MM.1S (cell line): ENCODE results near the gene STARD4.
A peak's percentile ranks its signal among the peaks of the same experiment; 100 is the strongest.

Source experiments
- DNase-seq: peaks from one replicate; pipeline ENCODE4 v3.0.0-alpha.2; 2015
- H2AFZ ChIP-seq: fragments of 300-600 bp; sonication (generic); 2 replicates; pipeline ENCODE4 v1.6.0; 2016; ENCODE audit warnings: antibody characterized with exemption, low read length
- H3F3A ChIP-seq: fragments of 300-600 bp; sonication (generic); 2 replicates; pipeline ENCODE4 v1.6.1; 2016; ENCODE audit warnings: mild to moderate bottlenecking, antibody characterized with exemption, low read length, moderate library complexity, mixed read lengths; ENCODE audit not compliant: insufficient read depth
- H3K27ac ChIP-seq: fragments of 300-600 bp; sonication (generic); 2 replicates; pipeline ENCODE4 v1.5.1; 2016; ENCODE audit warnings: mild to moderate bottlenecking, low read length
- H3K27me3 ChIP-seq: fragments of 300-600 bp; sonication (generic); replicated peaks from 2 replicates; pipeline ENCODE4 v1.6.0; 2016; ENCODE audit warnings: low read length; ENCODE audit not compliant: insufficient read depth
- H3K36me3 ChIP-seq: fragments of 300-600 bp; sonication (generic); replicated peaks from 2 replicates; pipeline ENCODE4 v1.6.1; 2016; ENCODE audit warnings: mild to moderate bottlenecking, low read length, mixed read lengths; ENCODE audit not compliant: insufficient read depth
- H3K4me1 ChIP-seq: fragments of 300-600 bp; sonication (generic); 2 replicates; pipeline ENCODE4 v1.6.1; 2016; ENCODE audit warnings: low read length, mixed read lengths
- H3K4me2 ChIP-seq: fragments of 300-600 bp; sonication (generic); 2 replicates; pipeline ENCODE4 v1.6.0; 2016; ENCODE audit warnings: low read depth, low read length
- H3K4me3 ChIP-seq: fragments of 300-600 bp; sonication (generic); 2 replicates; pipeline ENCODE4 v1.5.1; 2016; ENCODE audit warnings: low read length, mixed read lengths
- H3K79me2 ChIP-seq: fragments of 300-600 bp; sonication (generic); 2 replicates; pipeline ENCODE4 v1.6.1; 2016; ENCODE audit warnings: mixed run types, low read length, mixed read lengths
- H3K9ac ChIP-seq: fragments of 300-600 bp; sonication (generic); 2 replicates; pipeline ENCODE4 v1.6.1; 2016; ENCODE audit warnings: low read length, mixed read lengths
- H3K9me2 ChIP-seq: fragments of 300-600 bp; sonication (generic); replicated peaks from 2 replicates; pipeline ENCODE4 v1.6.1; 2016; ENCODE audit warnings: mild to moderate bottlenecking, low read length, mixed read lengths; ENCODE audit not compliant: insufficient read depth
- H3K9me3 ChIP-seq: fragments of 300-600 bp; sonication (generic); replicated peaks from 2 replicates; pipeline ENCODE4 v1.6.1; 2016; ENCODE audit warnings: mild to moderate bottlenecking, low read length, mixed read lengths; ENCODE audit not compliant: insufficient read depth
- H4K20me1 ChIP-seq: fragments of 300-600 bp; sonication (generic); 2 replicates; pipeline ENCODE4 v1.6.1; 2016; ENCODE audit warnings: mild to moderate bottlenecking, low read length, moderate library complexity, mixed read lengths; ENCODE audit not compliant: insufficient read depth
- EZH2 ChIP-seq: fragments of 300-600 bp; sonication (generic); optimal IDR thresholded peaks from 2 replicates; pipeline ENCODE3; 2017; ENCODE audit warnings: low read depth, mild to moderate bottlenecking, antibody characterized with exemption, low read length, mixed read lengths
- EZH2phosphoT487 ChIP-seq: fragments of 300-600 bp; sonication (generic); IDR thresholded peaks from 2 replicates; pipeline ENCODE4 v1.6.1; 2018; ENCODE audit warnings: antibody characterized with exemption, low read length
- TF ChIP-seq, protein P1 (sequence below): fragments of 300-600 bp; sonication (generic); IDR thresholded peaks from 2 replicates; pipeline ENCODE4 v1.5.1; 2016; ENCODE audit warnings: antibody characterized with exemption, low read length, mixed read lengths

STARD4 gene

DNA sequence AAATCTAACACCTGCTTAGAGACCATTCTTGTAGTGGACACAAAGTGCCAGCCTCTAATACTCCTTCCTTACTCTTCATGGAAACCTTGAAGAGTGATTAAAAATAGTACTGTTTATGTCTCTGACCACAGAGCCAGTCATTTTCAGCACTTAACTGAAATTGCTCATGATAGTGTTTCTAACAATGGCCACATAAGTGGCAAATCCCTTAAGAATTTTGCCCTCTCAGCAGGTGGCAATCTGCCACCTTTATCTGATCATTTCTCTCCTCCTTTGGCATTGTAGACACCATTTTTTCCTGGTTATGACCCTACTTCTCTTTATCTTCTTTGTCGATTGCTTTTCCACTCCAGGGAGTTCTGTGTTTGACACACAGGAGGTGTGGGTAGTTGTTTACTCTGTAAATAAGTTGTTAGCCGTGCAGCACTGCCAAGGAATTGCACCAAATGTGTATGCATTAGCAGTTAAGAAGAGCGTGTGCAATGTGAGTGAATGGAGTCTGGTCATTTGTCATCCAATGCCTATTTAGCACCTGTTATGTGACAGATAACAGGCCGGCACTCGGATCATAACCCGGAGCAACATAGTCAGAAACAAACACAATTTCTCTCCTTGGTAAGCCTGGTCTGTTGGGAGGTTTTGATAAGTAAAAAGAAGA is 36.8 kb upstream of the STARD4 start:
- Histone ChIP-seq H4K20me1 (no peaks in the 10 kb centered on the region), H2AFZ (no peak overlapping the region), H3K9ac (no peak overlapping the region), H3K27ac (no peak overlapping the region), H3K79me2 (no peaks in the 10 kb centered on the region), H3K4me3 (no peak overlapping the region), H3F3A (no peaks in the 10 kb centered on the region), H3K9me3 (no peaks in the 10 kb centered on the region), H3K9me2 (no peaks in the 10 kb centered on the region), H3K36me3 (no peaks in the 10 kb centered on the region), H3K4me1 (no peaks in the 10 kb centered on the region), H3K4me2 (no peak overlapping the region), H3K27me3 (no peaks in the 10 kb centered on the region)
- TF ChIP-seq, protein P1, sequence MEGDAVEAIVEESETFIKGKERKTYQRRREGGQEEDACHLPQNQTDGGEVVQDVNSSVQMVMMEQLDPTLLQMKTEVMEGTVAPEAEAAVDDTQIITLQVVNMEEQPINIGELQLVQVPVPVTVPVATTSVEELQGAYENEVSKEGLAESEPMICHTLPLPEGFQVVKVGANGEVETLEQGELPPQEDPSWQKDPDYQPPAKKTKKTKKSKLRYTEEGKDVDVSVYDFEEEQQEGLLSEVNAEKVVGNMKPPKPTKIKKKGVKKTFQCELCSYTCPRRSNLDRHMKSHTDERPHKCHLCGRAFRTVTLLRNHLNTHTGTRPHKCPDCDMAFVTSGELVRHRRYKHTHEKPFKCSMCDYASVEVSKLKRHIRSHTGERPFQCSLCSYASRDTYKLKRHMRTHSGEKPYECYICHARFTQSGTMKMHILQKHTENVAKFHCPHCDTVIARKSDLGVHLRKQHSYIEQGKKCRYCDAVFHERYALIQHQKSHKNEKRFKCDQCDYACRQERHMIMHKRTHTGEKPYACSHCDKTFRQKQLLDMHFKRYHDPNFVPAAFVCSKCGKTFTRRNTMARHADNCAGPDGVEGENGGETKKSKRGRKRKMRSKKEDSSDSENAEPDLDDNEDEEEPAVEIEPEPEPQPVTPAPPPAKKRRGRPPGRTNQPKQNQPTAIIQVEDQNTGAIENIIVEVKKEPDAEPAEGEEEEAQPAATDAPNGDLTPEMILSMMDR = no peak
- TF ChIP-seq EZH2phosphoT487 (no peak), EZH2 (no peak)
- peak; percentile 14 for DNase-seq

DNA sequence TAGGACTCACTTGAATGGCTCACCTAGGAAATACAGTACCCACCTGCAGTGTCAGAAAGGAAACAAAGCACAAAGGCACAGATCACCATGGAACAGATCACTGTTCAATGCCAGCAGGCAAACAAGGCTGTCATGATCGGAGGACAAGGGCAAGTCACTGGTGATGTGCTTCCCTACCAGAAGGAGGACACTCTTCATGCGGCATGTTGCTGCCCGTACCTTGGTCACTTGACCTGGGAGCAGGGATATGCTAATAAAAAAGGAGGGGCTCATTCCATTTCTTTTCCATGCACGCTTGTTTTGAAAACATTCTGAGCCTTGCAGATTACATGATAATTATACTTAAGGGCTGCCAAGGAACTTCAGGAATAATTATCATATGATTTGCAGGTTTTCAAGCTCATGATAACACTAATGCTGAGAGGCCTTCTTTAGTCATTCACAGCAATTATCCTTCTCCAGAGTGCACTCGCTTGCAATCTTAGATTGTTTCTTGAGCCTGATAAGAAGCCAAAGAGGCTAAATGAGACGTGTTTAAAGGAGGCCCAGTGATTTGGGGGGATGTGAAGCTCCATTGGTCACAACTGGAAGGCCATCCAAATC is 36.1 kb upstream of the STARD4 start:
- Histone ChIP-seq H3K4me3 (no peak overlapping the region), H4K20me1 (no peaks in the 10 kb centered on the region), H3K27me3 (no peaks in the 10 kb centered on the region), H3K9me3 (no peaks in the 10 kb centered on the region), H3K4me2 (no peak overlapping the region), H3K9ac (no peak overlapping the region), H3K9me2 (no peaks in the 10 kb centered on the region), H3K27ac (no peak overlapping the region), H3F3A (no peaks in the 10 kb centered on the region), H2AFZ (no peak overlapping the region), H3K79me2 (no peaks in the 10 kb centered on the region), H3K4me1 (no peaks in the 10 kb centered on the region), H3K36me3 (no peaks in the 10 kb centered on the region)
- TF ChIP-seq, protein P1 = no peak
- TF ChIP-seq EZH2 (no peak), EZH2phosphoT487 (no peak)
- no peak for DNase-seq

GRCh38 chr5:111545031-111545430 is 32.7 kb upstream of the STARD4 start:
- Histone ChIP-seq H3K36me3 (no peaks in the 10 kb centered on the region), H4K20me1 (no peaks in the 10 kb centered on the region), H3K9me2 (no peaks in the 10 kb centered on the region), H3F3A (no peaks in the 10 kb centered on the region), H3K4me3 (no peak overlapping the region), H3K79me2 (no peaks in the 10 kb centered on the region), H3K4me1 (no peaks in the 10 kb centered on the region), H3K9me3 (no peaks in the 10 kb centered on the region), H2AFZ (no peak overlapping the region), H3K27ac (no peak overlapping the region), H3K9ac (no peak overlapping the region), H3K27me3 (no peaks in the 10 kb centered on the region), H3K4me2 (no peak overlapping the region)
- no peak for DNase-seq
- TF ChIP-seq EZH2phosphoT487 (no peak), EZH2 (no peak)
- TF ChIP-seq, protein P1 = no peak
